HG03565 (cell line): ENCODE measurements around the gene TMC7.

Experiments used
- ATAC-seq: cut with Tn5 transposase; IDR thresholded peaks from one replicate; pipeline ENCODE4 v1.9.1; 2021; ENCODE audit warnings: mild to moderate bottlenecking, moderate library complexity; ENCODE audit not compliant: unreplicated experiment

The TMC7 gene

DNA sequence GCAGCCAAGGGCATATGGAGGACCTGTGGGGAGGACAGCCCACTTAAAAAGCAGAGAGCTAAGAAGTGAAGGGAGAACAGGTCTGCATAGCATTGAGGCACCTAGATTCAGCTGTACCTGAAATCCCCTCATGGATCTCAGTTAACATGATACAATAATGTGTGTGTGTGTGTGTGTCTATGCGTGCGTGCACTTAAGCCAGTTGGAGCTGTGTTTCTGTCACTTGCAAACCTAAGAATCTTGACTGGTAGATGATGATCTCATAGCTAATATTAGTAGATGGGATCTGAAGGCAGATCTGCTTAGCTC, 128.3 kb downstream of the TMC7 start:
- no peak for ATAC-seq
